ENCODE measurements around the gene COL4A2. TPM values are rescaled to one million over a fixed set of nuclear protein-coding genes. Genes with fewer than 3 reads are reported as not detected.

COL4A2 gene
- polyA plus RNA-seq, 1 donor from 2014 or later: not detected

GRCh38 chr13:110458594-110459365 is 151.7 kb downstream of the COL4A2 start:
- Mint-ChIP-seq H3K27me3 (peaks cover 9% of the 10 kb centered on the region), H3K27ac (peak overlapping the region in 1 of 3 donors; percentile 48), H3K4me3 (peak overlapping the region in 1 of 4 donors; percentile 45), H3K36me3 (no peaks in the 10 kb centered on the region), H3K9me3 (no peaks in the 10 kb centered on the region), H3K4me1 (peaks cover 15 to 17% (median 15%) of the 10 kb centered on the region in 3 donors)

- no peaks in the 10 kb centered on the region for H3K9me3 Mint-ChIP-seq
- no peaks in the 10 kb centered on the region for H3K36me3 Mint-ChIP-seq
- no peak overlapping the region for H3K27ac Mint-ChIP-seq
- H3K4me3 Mint-ChIP-seq: no peak overlapping the region
- H3K27me3 Mint-ChIP-seq: peaks cover 12% of the 10 kb centered on the region
- peaks cover 14 to 26% (median 20%) of the 10 kb centered on the region in 3 donors for H3K4me1 Mint-ChIP-seq
Measured at GRCh38 chr13:110462091-110462490, 155.0 kb downstream of the COL4A2 start.

- peak overlapping the region in 1 of 3 donors; percentile 95 for H3K27ac Mint-ChIP-seq
Measured at GRCh38 chr13:110463156-110463555, 156.1 kb downstream of the COL4A2 start.

GRCh38 chr13:110463871-110464510 is 156.9 kb downstream of the COL4A2 start:
- H3K36me3 Mint-ChIP-seq: no peaks in the 10 kb centered on the region
- H3K27ac Mint-ChIP-seq: peak overlapping the region in 2 of 3 donors; percentile 59 to 95
- H3K9me3 Mint-ChIP-seq: no peaks in the 10 kb centered on the region
- peaks cover 7% of the 10 kb centered on the region for H3K27me3 Mint-ChIP-seq
- peak overlapping the region in 3 of 4 donors; percentile 14 to 51 (median 23) for H3K4me3 Mint-ChIP-seq
- H3K4me1 Mint-ChIP-seq: peaks cover 12 to 17% (median 17%) of the 10 kb centered on the region in 3 donors

More at GRCh38 chr13:110463156-110463555, 156.1 kb downstream of the COL4A2 start:
- H3K9me3 Mint-ChIP-seq: no peaks in the 10 kb centered on the region
- H3K4me1 Mint-ChIP-seq: peaks cover 14 to 25% (median 20%) of the 10 kb centered on the region in 3 donors
- H3K27me3 Mint-ChIP-seq: peaks cover 7% of the 10 kb centered on the region
- no peak overlapping the region for H3K4me3 Mint-ChIP-seq
- H3K36me3 Mint-ChIP-seq: no peaks in the 10 kb centered on the region

GRCh38 chr13:110464556-110465333 is 157.7 kb downstream of the COL4A2 start:
- Mint-ChIP-seq H3K4me1 (peaks cover 6 to 15% (median 14%) of the 10 kb centered on the region in 3 donors), H3K27ac (peak overlapping the region in 2 of 3 donors; percentile 41 to 95), H3K36me3 (no peaks in the 10 kb centered on the region), H3K4me3 (peak overlapping the region in 2 of 4 donors; percentile 23 to 70), H3K27me3 (peaks cover 7% of the 10 kb centered on the region), H3K9me3 (no peaks in the 10 kb centered on the region)

- Mint-ChIP-seq H3K27me3 (peaks cover 10% of the 10 kb centered on the region), H3K27ac (peak overlapping the region in 2 of 3 donors; percentile 24 to 52), H3K4me3 (peak overlapping the region in 1 of 4 donors; percentile 28)
Measured at GRCh38 chr13:110465696-110466095, 158.6 kb downstream of the COL4A2 start.

GRCh38 chr13:110466266-110466915 is 159.3 kb downstream of the COL4A2 start:
- Mint-ChIP-seq H3K36me3 (no peaks in the 10 kb centered on the region), H3K4me3 (no peak overlapping the region), H3K4me1 (peaks cover 13 to 29% (median 22%) of the 10 kb centered on the region in 3 donors), H3K27ac (peak overlapping the region in 2 of 3 donors; percentile 24 to 52), H3K27me3 (peaks cover 10% of the 10 kb centered on the region), H3K9me3 (no peaks in the 10 kb centered on the region)

More at GRCh38 chr13:110465696-110466095, 158.6 kb downstream of the COL4A2 start:
- Mint-ChIP-seq H3K36me3 (no peaks in the 10 kb centered on the region), H3K9me3 (no peaks in the 10 kb centered on the region), H3K4me1 (peaks cover 7 to 22% (median 17%) of the 10 kb centered on the region in 3 donors)

- H3K9me3 Mint-ChIP-seq: no peaks in the 10 kb centered on the region
- peaks cover 19 to 38% (median 26%) of the 10 kb centered on the region in 3 donors for H3K4me1 Mint-ChIP-seq
- H3K4me3 Mint-ChIP-seq: no peak overlapping the region
- no peaks in the 10 kb centered on the region for H3K36me3 Mint-ChIP-seq
- peaks cover 10% of the 10 kb centered on the region for H3K27me3 Mint-ChIP-seq
- peak overlapping the region in 1 of 3 donors; percentile 83 for H3K27ac Mint-ChIP-seq
Measured at GRCh38 chr13:110467516-110468110, 160.5 kb downstream of the COL4A2 start.

- H3K36me3 Mint-ChIP-seq: no peaks in the 10 kb centered on the region
- H3K27me3 Mint-ChIP-seq: peaks cover 8% of the 10 kb centered on the region
- peaks cover 16 to 34% (median 21%) of the 10 kb centered on the region in 3 donors for H3K4me1 Mint-ChIP-seq
- no peaks in the 10 kb centered on the region for H3K9me3 Mint-ChIP-seq
- peak overlapping the region in 1 of 3 donors; percentile 73 for H3K27ac Mint-ChIP-seq
- H3K4me3 Mint-ChIP-seq: no peak overlapping the region
Measured at GRCh38 chr13:110468986-110469495, 162.0 kb downstream of the COL4A2 start.

- Mint-ChIP-seq H3K9me3 (no peaks in the 10 kb centered on the region), H3K4me3 (peak overlapping the region in 1 of 4 donors; percentile 27), H3K27me3 (peaks cover 7% of the 10 kb centered on the region), H3K4me1 (peaks cover 16 to 30% (median 17%) of the 10 kb centered on the region in 3 donors), H3K27ac (peak overlapping the region in 1 of 3 donors; percentile 93), H3K36me3 (no peaks in the 10 kb centered on the region)
Measured at GRCh38 chr13:110469597-110469996, 162.5 kb downstream of the COL4A2 start.

- H3K27ac Mint-ChIP-seq: peak overlapping the region; percentile 46 to 93 (median 63)
- H3K4me3 Mint-ChIP-seq: peak overlapping the region in 2 of 4 donors; percentile 87 to 94
- H3K27me3 Mint-ChIP-seq: peaks cover 4% of the 10 kb centered on the region
- H3K36me3 Mint-ChIP-seq: no peaks in the 10 kb centered on the region
- no peaks in the 10 kb centered on the region for H3K9me3 Mint-ChIP-seq
- peaks cover 15 to 34% (median 17%) of the 10 kb centered on the region in 3 donors for H3K4me1 Mint-ChIP-seq
Measured at GRCh38 chr13:110470272-110471009, 163.4 kb downstream of the COL4A2 start.

- no peaks in the 10 kb centered on the region for H3K9me3 Mint-ChIP-seq
- H3K27ac Mint-ChIP-seq: peak overlapping the region; percentile 63 to 93 (median 93)
- peaks cover 20 to 38% (median 21%) of the 10 kb centered on the region in 3 donors for H3K4me1 Mint-ChIP-seq
- H3K36me3 Mint-ChIP-seq: no peaks in the 10 kb centered on the region
- peaks cover 4% of the 10 kb centered on the region for H3K27me3 Mint-ChIP-seq
- peak overlapping the region; percentile 25 to 94 (median 76) for H3K4me3 Mint-ChIP-seq
Measured at GRCh38 chr13:110471156-110471832, 164.2 kb downstream of the COL4A2 start.

GRCh38 chr13:110471833-110472162 is 164.7 kb downstream of the COL4A2 start:
- H3K4me3 Mint-ChIP-seq: peak overlapping the region; percentile 25 to 94 (median 76)
- H3K27me3 Mint-ChIP-seq: peaks cover 4% of the 10 kb centered on the region
- peak overlapping the region; percentile 63 to 93 (median 93) for H3K27ac Mint-ChIP-seq
- peaks cover 21 to 38% (median 21%) of the 10 kb centered on the region in 3 donors for H3K4me1 Mint-ChIP-seq
- no peaks in the 10 kb centered on the region for H3K9me3 Mint-ChIP-seq
- H3K36me3 Mint-ChIP-seq: no peaks in the 10 kb centered on the region
